SK-N-SH treated with all-trans-retinoic acid at 6 μM for 48 hours (cell line): ENCODE measurements around the gene PAX5.
A peak's percentile ranks its signal among the peaks of the same experiment; 100 is the strongest.

Source experiments
- ATAC-seq: fragments of 200-7000 bp; cut with Tn5 transposase; 3 replicates; pipeline ENCODE4 v1.9.1; 2020; ENCODE audit warnings: mild to moderate bottlenecking, moderate library complexity
- ARNTL ChIP-seq: fragments of 450-650 bp; formaldehyde crosslinking; IDR thresholded peaks from 2 replicates; pipeline ENCODE4 v1.5.0; 2020; ENCODE audit warnings: low read depth, mild to moderate bottlenecking, moderate library complexity, borderline replicate concordance
- BACH2 ChIP-seq: fragments of 250-450 bp; sonication (Bioruptor Pico); IDR thresholded peaks from 2 replicates; pipeline ENCODE4 v1.9.0; 2021; ENCODE audit warnings: mild to moderate bottlenecking, borderline replicate concordance
- CSDC2 ChIP-seq: fragments of 250-450 bp; sonication (Bioruptor Pico); IDR thresholded peaks from 2 replicates; pipeline ENCODE4 v1.5.0; 2020; ENCODE audit warnings: mild to moderate bottlenecking, moderate library complexity
- ESRRG ChIP-seq: fragments of 250-450 bp; sonication (Bioruptor Pico); IDR thresholded peaks from 2 replicates; pipeline ENCODE4 v1.6.1; 2021; ENCODE audit warnings: mild to moderate bottlenecking
- GLIS3 ChIP-seq: fragments of 250-450 bp; sonication (Bioruptor Pico); IDR thresholded peaks from 2 replicates; pipeline ENCODE4 v1.5.0; 2020; ENCODE audit warnings: mild to moderate bottlenecking, moderate library complexity
- ISL1 ChIP-seq: fragments of 250-450 bp; sonication (Bioruptor Pico); IDR thresholded peaks from 2 replicates; pipeline ENCODE4 v2.1.2; 2022; ENCODE audit warnings: mild to moderate bottlenecking, moderate library complexity
- PPARA ChIP-seq: fragments of 250-450 bp; sonication (Bioruptor Pico); IDR thresholded peaks from 2 replicates; pipeline ENCODE4 v1.5.0; 2020; ENCODE audit warnings: mild to moderate bottlenecking, borderline replicate concordance
- RARB ChIP-seq: fragments of 250-450 bp; sonication (Bioruptor Pico); IDR thresholded peaks from 2 replicates; pipeline ENCODE4 v1.8.0; 2021; ENCODE audit warnings: mild to moderate bottlenecking, moderate library complexity
- SNAI2 ChIP-seq: fragments of 250-450 bp; sonication (Bioruptor Pico); IDR thresholded peaks from 2 replicates; pipeline ENCODE4 v1.5.0; 2020; ENCODE audit warnings: mild to moderate bottlenecking, moderate library complexity
- TCF4 ChIP-seq: fragments of 250-450 bp; sonication (Bioruptor Pico); IDR thresholded peaks from 2 replicates; pipeline ENCODE4 v1.8.0; 2021; ENCODE audit warnings: mild to moderate bottlenecking, moderate library complexity, borderline replicate concordance
- TOX ChIP-seq: fragments of 250-450 bp; sonication (Bioruptor Pico); IDR thresholded peaks from 2 replicates; pipeline ENCODE4 v1.8.0; 2021; ENCODE audit warnings: mild to moderate bottlenecking, moderate library complexity, borderline replicate concordance
- ZFP3 ChIP-seq: fragments of 250-450 bp; sonication (Bioruptor Pico); IDR thresholded peaks from 2 replicates; pipeline ENCODE4 v1.5.0; 2020; ENCODE audit warnings: mild to moderate bottlenecking, moderate library complexity
- ZFP30 ChIP-seq: fragments of 450-650 bp; formaldehyde crosslinking; IDR thresholded peaks from 2 replicates; pipeline ENCODE4 v1.5.0; 2022; ENCODE audit warnings: mild to moderate bottlenecking, moderate library complexity
- ZNF565 ChIP-seq: fragments of 450-650 bp; formaldehyde crosslinking; conservative IDR thresholded peaks from 2 replicates; pipeline ENCODE4 v1.5.0; 2020; ENCODE audit warnings: low read depth, mild to moderate bottlenecking, moderate library complexity
- ZNF70 ChIP-seq: fragments of 450-650 bp; formaldehyde crosslinking; IDR thresholded peaks from 2 replicates; pipeline ENCODE4 v1.5.0; 2020; ENCODE audit warnings: mild to moderate bottlenecking, moderate library complexity
- TF ChIP-seq, protein P1 (sequence below): fragments of 250-450 bp; sonication (Bioruptor Pico); IDR thresholded peaks from 2 replicates; pipeline ENCODE4 v1.8.0; 2020; ENCODE audit warnings: mild to moderate bottlenecking, moderate library complexity, borderline replicate concordance
- TF ChIP-seq, protein P2 (sequence below): fragments of 250-450 bp; sonication (Bioruptor Pico); IDR thresholded peaks from 2 replicates; pipeline ENCODE4 v1.5.1; 2021; ENCODE audit warnings: mild to moderate bottlenecking, moderate library complexity
- TF ChIP-seq, protein P3 (sequence below): fragments of 250-450 bp; sonication (Bioruptor Pico); IDR thresholded peaks from 2 replicates; pipeline ENCODE4 v1.8.0; 2021; ENCODE audit warnings: low read depth, mild to moderate bottlenecking, moderate library complexity, borderline replicate concordance
- TF ChIP-seq, protein P4 (sequence below): fragments of 250-450 bp; sonication (Bioruptor Pico); IDR thresholded peaks from 2 replicates; pipeline ENCODE4 v1.5.1; 2020; ENCODE audit warnings: low read depth, mild to moderate bottlenecking, moderate library complexity
- TF ChIP-seq, protein P5 (sequence below): fragments of 250-450 bp; sonication (Bioruptor Pico); IDR thresholded peaks from 2 replicates; pipeline ENCODE4 v1.5.0; 2020; ENCODE audit warnings: mild to moderate bottlenecking, moderate library complexity

PAX5 gene

DNA sequence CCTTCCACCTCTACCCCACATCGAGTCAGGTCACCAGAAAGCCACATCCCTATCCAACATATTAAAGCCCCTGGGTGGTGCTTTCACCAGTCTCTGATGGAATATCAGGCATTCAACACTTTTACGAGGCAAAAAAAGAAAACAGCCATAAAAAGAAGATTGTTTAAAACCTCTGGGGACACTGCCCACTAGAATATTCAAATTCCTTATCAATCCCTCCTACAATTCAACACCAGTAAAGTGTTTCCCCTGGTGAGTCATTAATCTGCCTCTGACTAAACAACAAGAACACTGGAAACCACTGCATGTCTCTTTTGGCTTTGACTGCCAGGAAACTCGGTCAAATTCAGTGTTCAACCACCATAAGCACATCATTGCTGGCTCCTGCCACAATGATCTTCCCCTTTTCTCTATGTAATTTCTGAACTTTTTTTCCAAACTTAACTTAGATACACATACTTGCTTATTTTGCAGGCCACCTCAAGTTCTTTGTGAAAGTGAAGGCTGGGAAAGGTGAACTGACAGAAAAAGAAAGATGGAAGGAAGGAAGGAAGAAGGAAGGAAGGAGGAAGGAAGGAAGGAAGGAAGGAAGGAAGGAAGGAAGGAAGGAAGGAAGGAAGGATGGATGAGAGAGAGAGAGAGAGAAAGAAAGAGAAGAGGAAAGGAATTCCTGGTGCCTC is 105.3 kb downstream of the PAX5 start:
- TF ChIP-seq ISL1 (CRISPR knock-in tag) (no peak), ZFP3 (no peak), CSDC2 (CRISPR knock-in tag) (no peak), SNAI2 (CRISPR knock-in tag) (no peak), BACH2 (CRISPR knock-in tag) (no peak), ZNF565 (CRISPR knock-in tag) (no peak), RARB (no peak), TCF4 (CRISPR knock-in tag) (no peak), TOX (no peak), ZNF70 (CRISPR knock-in tag) (no peak), ESRRG (CRISPR knock-in tag) (no peak)
- TF ChIP-seq, protein P1, sequence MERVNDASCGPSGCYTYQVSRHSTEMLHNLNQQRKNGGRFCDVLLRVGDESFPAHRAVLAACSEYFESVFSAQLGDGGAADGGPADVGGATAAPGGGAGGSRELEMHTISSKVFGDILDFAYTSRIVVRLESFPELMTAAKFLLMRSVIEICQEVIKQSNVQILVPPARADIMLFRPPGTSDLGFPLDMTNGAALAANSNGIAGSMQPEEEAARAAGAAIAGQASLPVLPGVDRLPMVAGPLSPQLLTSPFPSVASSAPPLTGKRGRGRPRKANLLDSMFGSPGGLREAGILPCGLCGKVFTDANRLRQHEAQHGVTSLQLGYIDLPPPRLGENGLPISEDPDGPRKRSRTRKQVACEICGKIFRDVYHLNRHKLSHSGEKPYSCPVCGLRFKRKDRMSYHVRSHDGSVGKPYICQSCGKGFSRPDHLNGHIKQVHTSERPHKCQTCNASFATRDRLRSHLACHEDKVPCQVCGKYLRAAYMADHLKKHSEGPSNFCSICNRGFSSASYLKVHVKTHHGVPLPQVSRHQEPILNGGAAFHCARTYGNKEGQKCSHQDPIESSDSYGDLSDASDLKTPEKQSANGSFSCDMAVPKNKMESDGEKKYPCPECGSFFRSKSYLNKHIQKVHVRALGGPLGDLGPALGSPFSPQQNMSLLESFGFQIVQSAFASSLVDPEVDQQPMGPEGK (CRISPR knock-in tag): no peak
- TF ChIP-seq, protein P2, sequence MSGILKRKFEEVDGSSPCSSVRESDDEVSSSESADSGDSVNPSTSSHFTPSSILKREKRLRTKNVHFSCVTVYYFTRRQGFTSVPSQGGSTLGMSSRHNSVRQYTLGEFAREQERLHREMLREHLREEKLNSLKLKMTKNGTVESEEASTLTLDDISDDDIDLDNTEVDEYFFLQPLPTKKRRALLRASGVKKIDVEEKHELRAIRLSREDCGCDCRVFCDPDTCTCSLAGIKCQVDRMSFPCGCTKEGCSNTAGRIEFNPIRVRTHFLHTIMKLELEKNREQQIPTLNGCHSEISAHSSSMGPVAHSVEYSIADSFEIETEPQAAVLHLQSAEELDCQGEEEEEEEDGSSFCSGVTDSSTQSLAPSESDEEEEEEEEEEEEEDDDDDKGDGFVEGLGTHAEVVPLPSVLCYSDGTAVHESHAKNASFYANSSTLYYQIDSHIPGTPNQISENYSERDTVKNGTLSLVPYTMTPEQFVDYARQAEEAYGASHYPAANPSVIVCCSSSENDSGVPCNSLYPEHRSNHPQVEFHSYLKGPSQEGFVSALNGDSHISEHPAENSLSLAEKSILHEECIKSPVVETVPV: no peak
- TF ChIP-seq, protein P3, sequence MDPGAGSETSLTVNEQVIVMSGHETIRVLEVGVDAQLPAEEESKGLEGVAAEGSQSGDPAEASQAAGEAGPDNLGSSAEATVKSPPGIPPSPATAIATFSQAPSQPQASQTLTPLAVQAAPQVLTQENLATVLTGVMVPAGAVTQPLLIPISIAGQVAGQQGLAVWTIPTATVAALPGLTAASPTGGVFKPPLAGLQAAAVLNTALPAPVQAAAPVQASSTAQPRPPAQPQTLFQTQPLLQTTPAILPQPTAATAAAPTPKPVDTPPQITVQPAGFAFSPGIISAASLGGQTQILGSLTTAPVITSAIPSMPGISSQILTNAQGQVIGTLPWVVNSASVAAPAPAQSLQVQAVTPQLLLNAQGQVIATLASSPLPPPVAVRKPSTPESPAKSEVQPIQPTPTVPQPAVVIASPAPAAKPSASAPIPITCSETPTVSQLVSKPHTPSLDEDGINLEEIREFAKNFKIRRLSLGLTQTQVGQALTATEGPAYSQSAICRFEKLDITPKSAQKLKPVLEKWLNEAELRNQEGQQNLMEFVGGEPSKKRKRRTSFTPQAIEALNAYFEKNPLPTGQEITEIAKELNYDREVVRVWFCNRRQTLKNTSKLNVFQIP (CRISPR knock-in tag): no peak
- TF ChIP-seq, protein P4, sequence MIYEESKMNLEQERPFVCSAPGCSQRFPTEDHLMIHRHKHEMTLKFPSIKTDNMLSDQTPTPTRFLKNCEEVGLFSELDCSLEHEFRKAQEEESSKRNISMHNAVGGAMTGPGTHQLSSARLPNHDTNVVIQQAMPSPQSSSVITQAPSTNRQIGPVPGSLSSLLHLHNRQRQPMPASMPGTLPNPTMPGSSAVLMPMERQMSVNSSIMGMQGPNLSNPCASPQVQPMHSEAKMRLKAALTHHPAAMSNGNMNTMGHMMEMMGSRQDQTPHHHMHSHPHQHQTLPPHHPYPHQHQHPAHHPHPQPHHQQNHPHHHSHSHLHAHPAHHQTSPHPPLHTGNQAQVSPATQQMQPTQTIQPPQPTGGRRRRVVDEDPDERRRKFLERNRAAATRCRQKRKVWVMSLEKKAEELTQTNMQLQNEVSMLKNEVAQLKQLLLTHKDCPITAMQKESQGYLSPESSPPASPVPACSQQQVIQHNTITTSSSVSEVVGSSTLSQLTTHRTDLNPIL (CRISPR knock-in tag): no peak
- TF ChIP-seq, protein P5, sequence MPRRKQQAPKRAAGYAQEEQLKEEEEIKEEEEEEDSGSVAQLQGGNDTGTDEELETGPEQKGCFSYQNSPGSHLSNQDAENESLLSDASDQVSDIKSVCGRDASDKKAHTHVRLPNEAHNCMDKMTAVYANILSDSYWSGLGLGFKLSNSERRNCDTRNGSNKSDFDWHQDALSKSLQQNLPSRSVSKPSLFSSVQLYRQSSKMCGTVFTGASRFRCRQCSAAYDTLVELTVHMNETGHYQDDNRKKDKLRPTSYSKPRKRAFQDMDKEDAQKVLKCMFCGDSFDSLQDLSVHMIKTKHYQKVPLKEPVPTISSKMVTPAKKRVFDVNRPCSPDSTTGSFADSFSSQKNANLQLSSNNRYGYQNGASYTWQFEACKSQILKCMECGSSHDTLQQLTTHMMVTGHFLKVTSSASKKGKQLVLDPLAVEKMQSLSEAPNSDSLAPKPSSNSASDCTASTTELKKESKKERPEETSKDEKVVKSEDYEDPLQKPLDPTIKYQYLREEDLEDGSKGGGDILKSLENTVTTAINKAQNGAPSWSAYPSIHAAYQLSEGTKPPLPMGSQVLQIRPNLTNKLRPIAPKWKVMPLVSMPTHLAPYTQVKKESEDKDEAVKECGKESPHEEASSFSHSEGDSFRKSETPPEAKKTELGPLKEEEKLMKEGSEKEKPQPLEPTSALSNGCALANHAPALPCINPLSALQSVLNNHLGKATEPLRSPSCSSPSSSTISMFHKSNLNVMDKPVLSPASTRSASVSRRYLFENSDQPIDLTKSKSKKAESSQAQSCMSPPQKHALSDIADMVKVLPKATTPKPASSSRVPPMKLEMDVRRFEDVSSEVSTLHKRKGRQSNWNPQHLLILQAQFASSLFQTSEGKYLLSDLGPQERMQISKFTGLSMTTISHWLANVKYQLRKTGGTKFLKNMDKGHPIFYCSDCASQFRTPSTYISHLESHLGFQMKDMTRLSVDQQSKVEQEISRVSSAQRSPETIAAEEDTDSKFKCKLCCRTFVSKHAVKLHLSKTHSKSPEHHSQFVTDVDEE (CRISPR knock-in tag): no peak
- TF ChIP-seq, all 23 proteins: peak for 0
- peak; percentile 48; the same call in 2 of the 3 replicates for ATAC-seq

DNA sequence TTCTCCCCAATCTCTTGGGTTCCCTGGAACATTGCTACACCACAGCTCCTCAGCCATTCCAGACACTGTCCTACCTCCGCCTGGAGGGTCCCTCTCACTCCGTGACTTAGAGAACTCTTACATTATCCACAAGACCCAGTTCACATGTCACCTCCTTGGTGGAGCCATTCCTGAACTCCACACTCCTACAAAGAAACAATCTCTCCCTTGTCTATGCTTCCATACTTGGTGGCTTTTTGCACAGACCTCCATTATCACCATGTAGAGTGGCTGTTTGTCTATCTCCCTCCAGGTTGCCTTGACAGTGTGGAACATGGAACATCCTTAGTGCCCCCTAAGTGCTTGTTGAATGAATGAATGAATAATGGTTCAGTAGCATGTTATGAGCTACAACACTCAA is 105.9 kb downstream of the PAX5 start:
- no peak for ATAC-seq
- no peak for TF ChIP-seq SNAI2 (CRISPR knock-in tag)
- peak; percentile 90 for TF ChIP-seq ZFP3

DNA sequence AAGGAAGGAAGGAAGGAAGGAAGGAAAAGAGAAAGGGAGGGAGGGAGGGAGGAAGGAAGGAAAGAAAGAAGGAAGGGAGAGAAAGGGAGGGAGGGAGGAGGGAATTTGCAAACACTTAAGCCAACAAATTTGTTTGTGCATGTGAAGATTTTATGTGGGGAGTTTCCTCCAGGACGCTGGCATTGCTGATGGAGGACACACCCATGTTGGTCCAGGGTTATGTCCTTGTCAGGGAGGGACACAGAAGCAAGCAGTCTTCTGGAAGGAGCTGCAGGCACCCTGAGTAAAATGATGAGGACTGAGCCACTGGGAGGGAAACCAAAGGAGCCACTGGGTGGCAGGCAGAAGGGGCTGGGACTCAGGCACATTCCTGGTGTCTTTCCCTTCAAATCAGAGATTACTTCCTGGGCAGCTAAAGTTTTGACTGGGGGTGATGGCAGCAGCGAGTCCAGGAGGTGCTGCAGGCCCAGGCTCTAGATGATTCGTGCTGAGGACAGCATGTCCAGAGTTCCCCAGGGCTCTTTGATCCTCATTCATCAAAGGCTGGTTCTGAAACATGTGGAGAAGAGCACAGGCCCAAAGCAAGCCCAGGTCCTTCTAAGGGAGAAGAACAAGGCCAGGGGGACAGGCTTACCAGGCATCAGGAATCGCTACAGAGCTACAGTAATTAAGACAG is 109.2 kb downstream of the PAX5 start:
- peak; percentile 19; the same call in 1 of the 3 replicates for ATAC-seq

More for the DNA sequence above, 109.2 kb downstream of the PAX5 start:
- TF ChIP-seq PPARA (CRISPR knock-in tag) (no peak), BACH2 (CRISPR knock-in tag) (no peak), ZFP30 (no peak), ZFP3 (no peak), RARB (no peak), ISL1 (CRISPR knock-in tag) (no peak), ZNF70 (CRISPR knock-in tag) (no peak), GLIS3 (CRISPR knock-in tag) (no peak), ARNTL (CRISPR knock-in tag) (no peak)
- TF ChIP-seq, protein P5 (CRISPR knock-in tag): no peak
- TF ChIP-seq, protein P2: no peak
- TF ChIP-seq, protein P4 (CRISPR knock-in tag): no peak
